ENCODE measurements around the gene APOE. TPM values are rescaled to one million over a fixed set of nuclear protein-coding genes. Genes with fewer than 3 reads are reported as not detected.
A peak's percentile ranks its signal among the peaks of the same experiment; 100 is the strongest.

Gene APOE
- total RNA-seq, 2 donors from 2014 or later: 85.3 to 403 TPM

GRCh38 chr19:44927746-44928145 lies 22.1 kb downstream of the APOE start:
- H3K36me3 ChIP-seq: no peaks in the 10 kb centered on the region
- peaks cover 0 to 32% of the 10 kb centered on the region in 2 donors for H3K4me1 ChIP-seq
- no peak overlapping the region for H3K27ac ChIP-seq
- no peak overlapping the region for H3K4me3 ChIP-seq
- H3K27me3 ChIP-seq: no peaks in the 10 kb centered on the region
- TF ChIP-seq, protein P1, sequence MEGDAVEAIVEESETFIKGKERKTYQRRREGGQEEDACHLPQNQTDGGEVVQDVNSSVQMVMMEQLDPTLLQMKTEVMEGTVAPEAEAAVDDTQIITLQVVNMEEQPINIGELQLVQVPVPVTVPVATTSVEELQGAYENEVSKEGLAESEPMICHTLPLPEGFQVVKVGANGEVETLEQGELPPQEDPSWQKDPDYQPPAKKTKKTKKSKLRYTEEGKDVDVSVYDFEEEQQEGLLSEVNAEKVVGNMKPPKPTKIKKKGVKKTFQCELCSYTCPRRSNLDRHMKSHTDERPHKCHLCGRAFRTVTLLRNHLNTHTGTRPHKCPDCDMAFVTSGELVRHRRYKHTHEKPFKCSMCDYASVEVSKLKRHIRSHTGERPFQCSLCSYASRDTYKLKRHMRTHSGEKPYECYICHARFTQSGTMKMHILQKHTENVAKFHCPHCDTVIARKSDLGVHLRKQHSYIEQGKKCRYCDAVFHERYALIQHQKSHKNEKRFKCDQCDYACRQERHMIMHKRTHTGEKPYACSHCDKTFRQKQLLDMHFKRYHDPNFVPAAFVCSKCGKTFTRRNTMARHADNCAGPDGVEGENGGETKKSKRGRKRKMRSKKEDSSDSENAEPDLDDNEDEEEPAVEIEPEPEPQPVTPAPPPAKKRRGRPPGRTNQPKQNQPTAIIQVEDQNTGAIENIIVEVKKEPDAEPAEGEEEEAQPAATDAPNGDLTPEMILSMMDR (IDR thresholded peaks at IDR 0.05): no peak
- H3K9me3 ChIP-seq: no peaks in the 10 kb centered on the region
- DNase-seq (ENCODE audit: low spot score): no peak

DNA sequence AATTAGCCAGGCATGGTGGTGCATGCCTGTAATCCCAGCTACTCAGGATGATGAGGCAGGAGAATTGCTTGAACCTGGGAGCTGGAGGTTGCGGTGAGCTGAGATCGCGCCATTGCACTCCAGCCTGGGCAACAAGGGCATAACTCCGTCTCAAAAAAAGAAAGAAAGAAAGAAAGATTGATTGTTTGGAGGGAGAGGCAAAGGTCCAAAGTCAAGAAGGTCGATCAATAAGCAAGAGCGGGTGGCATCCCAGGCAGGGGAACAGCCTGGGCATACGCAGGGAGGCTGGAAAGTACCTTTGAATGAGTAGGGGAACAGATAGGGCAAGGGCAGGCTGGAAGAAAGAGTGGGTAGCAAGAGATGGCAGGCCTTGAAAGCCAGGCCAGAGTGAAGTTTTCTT lies 24.5 kb downstream of the APOE start:
- Histone ChIP-seq H3K4me3 (no peak overlapping the region), H3K9me3 (no peaks in the 10 kb centered on the region), H3K4me1 (peaks cover 0 to 25% of the 10 kb centered on the region in 2 donors), H3K36me3 (no peaks in the 10 kb centered on the region), H3K27me3 (no peaks in the 10 kb centered on the region), H3K27ac (no peak overlapping the region)
- TF ChIP-seq, protein P1 (IDR thresholded peaks at IDR 0.05): no peak
- no peak for DNase-seq (ENCODE audit: low spot score)

- no peaks in the 10 kb centered on the region for H3K36me3 ChIP-seq
- H3K4me3 ChIP-seq: no peak overlapping the region
- no peaks in the 10 kb centered on the region for H3K27me3 ChIP-seq
- peaks cover 0 to 12% of the 10 kb centered on the region in 2 donors for H3K4me1 ChIP-seq
- no peak overlapping the region for H3K27ac ChIP-seq
- H3K9me3 ChIP-seq: no peaks in the 10 kb centered on the region
- TF ChIP-seq, protein P1 (IDR thresholded peaks at IDR 0.05): no peak
- DNase-seq (ENCODE audit: low spot score): no peak
Measured at GRCh38 chr19:44931541-44931940, 25.9 kb downstream of the APOE start.

DNA sequence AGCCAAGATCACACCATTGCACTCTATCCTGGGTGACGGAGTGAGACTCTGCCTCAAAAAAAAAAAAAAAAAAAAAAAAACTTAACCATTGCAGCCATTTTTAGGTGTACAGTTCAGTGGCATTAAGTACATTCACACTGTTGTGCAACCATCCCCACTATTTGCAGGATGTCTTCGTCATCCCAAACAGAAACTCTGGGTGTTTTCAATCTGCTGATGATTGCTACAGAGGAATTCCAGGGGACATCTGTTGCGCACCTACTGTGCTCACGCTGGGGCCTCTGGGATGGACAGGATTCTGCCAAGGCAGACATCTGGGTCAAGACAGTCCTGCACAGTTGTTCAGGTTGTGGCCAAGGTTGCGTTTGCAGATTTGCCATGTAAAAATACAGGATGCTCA lies 34.1 kb downstream of the APOE start:
- Histone ChIP-seq H3K4me3 (no peak overlapping the region), H3K27ac (no peak overlapping the region), H3K27me3 (no peaks in the 10 kb centered on the region), H3K9me3 (no peaks in the 10 kb centered on the region), H3K36me3 (no peaks in the 10 kb centered on the region), H3K4me1 (no peaks in the 10 kb centered on the region)
- no peak for DNase-seq (ENCODE audit: low spot score)
- TF ChIP-seq, protein P1 (IDR thresholded peaks at IDR 0.05): no peak

- TF ChIP-seq, protein P1 (IDR thresholded peaks at IDR 0.05): no peak
- Histone ChIP-seq H3K9me3 (no peaks in the 10 kb centered on the region), H3K4me1 (no peaks in the 10 kb centered on the region), H3K4me3 (no peak within 1 kb of the TSS), H3K27ac (no peak within 1 kb of the TSS), H3K36me3 (no peaks in the 10 kb centered on the region), H3K27me3 (no peaks in the 10 kb centered on the region)
- no peak for DNase-seq (ENCODE audit: low spot score)
Measured at GRCh38 chr19:44942067-44942571, 36.5 kb downstream of the APOE start, which contains the start of gene APOC4. TSS of gene APOC4 (plus strand) at chr19:44942237. CDS start at chr19:44942278, 41 bp downstream.

DNA sequence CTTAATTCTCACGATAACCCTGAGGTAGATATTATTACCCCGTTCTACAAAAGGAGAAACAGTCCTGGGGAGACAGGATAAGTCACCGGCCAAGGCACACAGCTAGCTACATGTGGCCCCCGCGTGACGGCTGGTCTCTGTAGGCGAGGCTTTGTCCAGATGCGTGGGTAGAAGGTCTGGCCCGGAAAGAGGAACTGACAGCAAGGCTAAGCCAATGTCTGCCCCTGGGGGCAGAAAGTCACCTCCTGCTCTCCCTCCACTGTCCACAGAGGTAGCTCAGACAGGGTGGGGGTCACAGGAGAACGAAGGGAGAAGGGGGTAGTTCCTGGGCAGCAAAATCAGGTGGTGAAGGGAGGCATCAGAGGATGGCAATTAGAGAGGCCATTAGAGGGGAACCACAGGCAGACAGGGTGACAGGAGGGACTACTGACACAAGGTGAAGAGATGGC lies 38.2 kb downstream of the APOE start:
- H3K4me3 ChIP-seq: no peak overlapping the region
- no peaks in the 10 kb centered on the region for H3K27me3 ChIP-seq
- H3K9me3 ChIP-seq: no peaks in the 10 kb centered on the region
- DNase-seq (ENCODE audit: low spot score): peak; percentile 61
- H3K36me3 ChIP-seq: no peaks in the 10 kb centered on the region
- TF ChIP-seq, protein P1 (IDR thresholded peaks at IDR 0.05): no peak
- no peaks in the 10 kb centered on the region for H3K4me1 ChIP-seq
- H3K27ac ChIP-seq: no peak overlapping the region
